Esophagus muscularis mucosa (tissue), 3 donors: Measurements from ENCODE around the gene PRKN.

Experiments used
- POLR2A ChIP-seq: fragments of 450-650 bp; IDR thresholded peaks from one replicate; pipeline ENCODE4 v1.6.1; 2017; ENCODE audit warnings: antibody characterized with exemption, moderate library complexity, mild to moderate bottlenecking, low read depth
- POLR2AphosphoS5 ChIP-seq, 2 donors: sonication (generic); formaldehyde crosslinking; IDR thresholded peaks; one replicate each; pipeline ENCODE4 v1.6.1; 2017; ENCODE audit warnings: antibody characterized with exemption in 2 of 2
- TF ChIP-seq, protein P1 (sequence below), 3 experiments: fragments of 200-600 bp in 2 of 3; fragments of 450-650 bp in 1 of 3; sonication (generic) in 2 of 3; IDR thresholded peaks; one replicate each; pipeline ENCODE4 v1.5.1; 2017 to 2019; ENCODE audit warnings: antibody characterized with exemption in 3 of 3, mild to moderate bottlenecking in 2 of 3, moderate library complexity in 1 of 3

DNA sequence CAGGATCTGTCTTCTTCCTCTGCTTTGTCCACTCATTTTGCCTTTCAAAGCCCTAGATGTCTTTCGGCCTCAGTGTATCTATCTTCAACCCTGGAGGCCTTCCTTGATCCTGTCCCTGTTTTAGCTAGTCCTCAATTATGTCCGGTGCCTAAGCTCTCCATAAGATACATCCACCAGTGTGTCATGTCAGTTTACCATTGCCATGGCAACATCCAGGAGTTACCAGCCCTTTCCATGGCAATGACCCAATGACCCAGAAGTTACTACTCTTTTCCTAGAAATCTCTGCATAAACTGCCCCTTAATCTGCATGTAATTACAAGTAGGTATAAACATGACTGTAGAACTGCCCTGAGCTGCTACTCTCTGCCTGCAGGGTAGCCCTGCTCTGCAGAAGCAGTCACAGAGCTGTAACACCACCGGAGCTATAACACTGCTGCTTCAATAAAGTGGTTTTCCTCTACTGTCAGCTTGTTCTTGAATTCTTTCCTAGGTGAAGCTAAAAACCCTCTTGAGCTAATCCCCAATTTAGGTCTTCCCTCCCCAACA is 741.6 kb downstream of the PRKN start:
- TF ChIP-seq, protein P1, sequence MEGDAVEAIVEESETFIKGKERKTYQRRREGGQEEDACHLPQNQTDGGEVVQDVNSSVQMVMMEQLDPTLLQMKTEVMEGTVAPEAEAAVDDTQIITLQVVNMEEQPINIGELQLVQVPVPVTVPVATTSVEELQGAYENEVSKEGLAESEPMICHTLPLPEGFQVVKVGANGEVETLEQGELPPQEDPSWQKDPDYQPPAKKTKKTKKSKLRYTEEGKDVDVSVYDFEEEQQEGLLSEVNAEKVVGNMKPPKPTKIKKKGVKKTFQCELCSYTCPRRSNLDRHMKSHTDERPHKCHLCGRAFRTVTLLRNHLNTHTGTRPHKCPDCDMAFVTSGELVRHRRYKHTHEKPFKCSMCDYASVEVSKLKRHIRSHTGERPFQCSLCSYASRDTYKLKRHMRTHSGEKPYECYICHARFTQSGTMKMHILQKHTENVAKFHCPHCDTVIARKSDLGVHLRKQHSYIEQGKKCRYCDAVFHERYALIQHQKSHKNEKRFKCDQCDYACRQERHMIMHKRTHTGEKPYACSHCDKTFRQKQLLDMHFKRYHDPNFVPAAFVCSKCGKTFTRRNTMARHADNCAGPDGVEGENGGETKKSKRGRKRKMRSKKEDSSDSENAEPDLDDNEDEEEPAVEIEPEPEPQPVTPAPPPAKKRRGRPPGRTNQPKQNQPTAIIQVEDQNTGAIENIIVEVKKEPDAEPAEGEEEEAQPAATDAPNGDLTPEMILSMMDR (IDR thresholded peaks at IDR 0.05), result no peak
- TF ChIP-seq POLR2AphosphoS5 (IDR thresholded peaks at IDR 0.05), result no peak
- no peak for TF ChIP-seq POLR2A
